ENCODE data around the gene SLC45A3. TPM values are rescaled to one million over a fixed set of nuclear protein-coding genes. Genes with fewer than 3 reads are reported as not detected.
"Not testable (repeated sequence)": the region's sequence is repeated elsewhere in the genome, so short reads cannot be mapped to it uniquely, and the experiment has no call there.

SLC45A3 gene
- polyA plus RNA-seq, 1 donor: 8.8 TPM

- DNase-seq: no peak
Measured at GRCh38 chr1:205667909-205668643, 12.2 kb downstream of the SLC45A3 start.

- no peak for DNase-seq
Measured at GRCh38 chr1:205666372-205667166, 13.7 kb downstream of the SLC45A3 start.

- no peak for DNase-seq
Measured at GRCh38 chr1:205665201-205666045, 14.9 kb downstream of the SLC45A3 start.

GRCh38 chr1:205664399-205665017 is 15.8 kb downstream of the SLC45A3 start:
- no peak for DNase-seq

GRCh38 chr1:205663286-205663936 is 16.9 kb downstream of the SLC45A3 start:
- no peak for DNase-seq

- DNase-seq: no peak
Measured at GRCh38 chr1:205662791-205663190, 17.5 kb downstream of the SLC45A3 start.

- no peak for DNase-seq
Measured at GRCh38 chr1:205662135-205662738, 18.1 kb downstream of the SLC45A3 start.

- no peak for DNase-seq
Measured at GRCh38 chr1:205661429-205662134, 18.7 kb downstream of the SLC45A3 start.

GRCh38 chr1:205660361-205660760 is 19.9 kb downstream of the SLC45A3 start:
- no peak for DNase-seq

- no peak for DNase-seq
Measured at GRCh38 chr1:205658943-205659581, 21.2 kb downstream of the SLC45A3 start.

- DNase-seq: no peak
Measured at GRCh38 chr1:205656236-205656635, 24.1 kb downstream of the SLC45A3 start.

- DNase-seq: no peak
Measured at GRCh38 chr1:205652984-205653383, 27.3 kb downstream of the SLC45A3 start.

GRCh38 chr1:205650241-205650640 is 30.1 kb downstream of the SLC45A3 start:
- no peak for DNase-seq

GRCh38 chr1:205645519-205645918 is 34.8 kb downstream of the SLC45A3 start:
- DNase-seq: no peak

GRCh38 chr1:205642679-205643307 is 37.5 kb downstream of the SLC45A3 start:
- no peak for DNase-seq

GRCh38 chr1:205639567-205639966 is 40.7 kb downstream of the SLC45A3 start:
- no peak for DNase-seq

GRCh38 chr1:205637854-205638468 is 42.3 kb downstream of the SLC45A3 start:
- DNase-seq: no peak

GRCh38 chr1:205636732-205637131 is 43.6 kb downstream of the SLC45A3 start:
- DNase-seq: no peak

GRCh38 chr1:205636138-205636530 is 44.2 kb downstream of the SLC45A3 start:
- not testable (repeated sequence) for DNase-seq

All from left kidney (tissue), 2 donors.